Astrocyte (in vitro differentiated cells and primary cell): ENCODE measurements around the gene RPS6KA2. TPM values are rescaled to one million over a fixed set of nuclear protein-coding genes. Genes with fewer than 3 reads are reported as not detected.
A peak's percentile ranks its signal among the peaks of the same experiment; 100 is the strongest.

Source experiments
- DNase-seq: peaks from one replicate; pipeline ENCODE4 v3.0.0-alpha.2; 2010; ENCODE audit warnings: low read depth
- FAIRE-seq: peaks from 2 replicates; lab custom pipeline; 2011; peaks lifted over from hg19 to GRCh38; lab: Jason Lieb, UNC
- H2AFZ ChIP-seq: 2 replicates; pipeline ENCODE4 v1.6.0; 2012; ENCODE audit warnings: low read depth, low read length, inconsistent platforms
- H3K27ac ChIP-seq: 2 replicates; pipeline ENCODE4 v1.5.1; 2011; ENCODE audit warnings: low read depth, low read length, inconsistent platforms
- H3K27me3 ChIP-seq: 2 replicates; pipeline ENCODE4 v1.6.0; 2011; ENCODE audit warnings: low read length, inconsistent platforms; ENCODE audit not compliant: insufficient read depth
- H3K36me3 ChIP-seq: 2 replicates; pipeline ENCODE4 v1.5.1; 2011; ENCODE audit warnings: low read length, inconsistent platforms; ENCODE audit not compliant: insufficient read depth
- H3K4me1 ChIP-seq: 2 replicates; pipeline ENCODE4 v1.5.1; 2011; ENCODE audit warnings: low read length, inconsistent platforms; ENCODE audit not compliant: insufficient read depth
- H3K4me2 ChIP-seq: 2 replicates; pipeline ENCODE4 v1.6.0; 2012; ENCODE audit warnings: low read length, inconsistent platforms
- H3K4me3 ChIP-seq: 2 replicates; pipeline ENCODE4 v1.5.1; 2011; ENCODE audit warnings: low read depth, mild to moderate bottlenecking, low read length, inconsistent platforms; ENCODE audit not compliant: insufficient read depth
- H3K79me2 ChIP-seq: 2 replicates; pipeline ENCODE4 v1.6.0; 2012; ENCODE audit warnings: mild to moderate bottlenecking, low read length, inconsistent platforms; ENCODE audit not compliant: insufficient read depth
- H3K9ac ChIP-seq: 2 replicates; pipeline ENCODE4 v1.6.0; 2012; ENCODE audit warnings: mild to moderate bottlenecking, low read length, inconsistent platforms
- H3K9me3 ChIP-seq: 2 replicates; pipeline ENCODE4 v1.5.1; 2012; ENCODE audit warnings: low read depth, mild to moderate bottlenecking, low read length, inconsistent platforms; ENCODE audit not compliant: insufficient read depth
- H4K20me1 ChIP-seq: 2 replicates; pipeline ENCODE4 v1.6.0; 2012; ENCODE audit warnings: low read length, inconsistent platforms; ENCODE audit not compliant: insufficient read depth
- H3K27ac Mint-ChIP-seq: one replicate; pipeline ENCODE4 v1.8.0; 2021; ENCODE audit warnings: mild to moderate bottlenecking, mixed read lengths; ENCODE audit not compliant: unreplicated experiment
- H3K27me3 Mint-ChIP-seq: one replicate; pipeline ENCODE4 v1.8.0; 2021; ENCODE audit warnings: low read depth, mixed read lengths; ENCODE audit not compliant: unreplicated experiment
- H3K36me3 Mint-ChIP-seq: one replicate; pipeline ENCODE4 v1.8.0; 2021; ENCODE audit warnings: low read depth, mixed read lengths; ENCODE audit not compliant: unreplicated experiment
- H3K4me1 Mint-ChIP-seq: one replicate; pipeline ENCODE4 v1.8.0; 2021; ENCODE audit warnings: low read depth, mixed read lengths; ENCODE audit not compliant: unreplicated experiment
- H3K4me3 Mint-ChIP-seq: one replicate; pipeline ENCODE4 v1.8.0; 2021; ENCODE audit warnings: mild to moderate bottlenecking, moderate library complexity, mixed read lengths; ENCODE audit not compliant: unreplicated experiment
- H3K9me3 Mint-ChIP-seq: one replicate; pipeline ENCODE4 v1.8.0; 2021; ENCODE audit warnings: mild to moderate bottlenecking, mixed read lengths; ENCODE audit not compliant: unreplicated experiment
- EZH2 ChIP-seq: IDR thresholded peaks from 2 replicates; pipeline ENCODE4 v1.6.1; 2012; ENCODE audit warnings: mild to moderate bottlenecking, low read length, inconsistent platforms; ENCODE audit not compliant: insufficient read depth
- total RNA-seq: library from RNA; stranded (reverse); gene quantifications from 2 replicates; pipeline ENCODE4 v1.2.1, GENCODE V29; 2021
- TF ChIP-seq, protein P1 (sequence below): IDR thresholded peaks from 2 replicates; pipeline ENCODE4 v1.5.1; 2011; ENCODE audit warnings: low read depth, mild to moderate bottlenecking, inconsistent platforms, low read length, moderate library complexity; ENCODE audit not compliant: insufficient read depth

RPS6KA2 gene
- total RNA-seq, 1 donor from 2014 or later = 33.5 TPM

GRCh38 chr6:166579237-166579850 is 47.7 kb downstream of the RPS6KA2 start:
- FAIRE-seq = no peak
- Histone ChIP-seq H3K36me3 (no peaks in the 10 kb centered on the region), H3K27ac (no peak overlapping the region), H3K9me3 (no peaks in the 10 kb centered on the region), H3K9ac (no peak overlapping the region), H3K4me2 (no peak overlapping the region), H2AFZ (no peak overlapping the region), H4K20me1 (no peaks in the 10 kb centered on the region), H3K4me3 (no peak overlapping the region), H3K79me2 (peaks cover 32% of the 10 kb centered on the region), H3K27me3 (no peaks in the 10 kb centered on the region), H3K4me1 (no peaks in the 10 kb centered on the region)
- DNase-seq = no peak
- peaks cover 16% of the 10 kb centered on the region for H3K4me1 Mint-ChIP-seq
- no peak for TF ChIP-seq EZH2
- TF ChIP-seq, protein P1, sequence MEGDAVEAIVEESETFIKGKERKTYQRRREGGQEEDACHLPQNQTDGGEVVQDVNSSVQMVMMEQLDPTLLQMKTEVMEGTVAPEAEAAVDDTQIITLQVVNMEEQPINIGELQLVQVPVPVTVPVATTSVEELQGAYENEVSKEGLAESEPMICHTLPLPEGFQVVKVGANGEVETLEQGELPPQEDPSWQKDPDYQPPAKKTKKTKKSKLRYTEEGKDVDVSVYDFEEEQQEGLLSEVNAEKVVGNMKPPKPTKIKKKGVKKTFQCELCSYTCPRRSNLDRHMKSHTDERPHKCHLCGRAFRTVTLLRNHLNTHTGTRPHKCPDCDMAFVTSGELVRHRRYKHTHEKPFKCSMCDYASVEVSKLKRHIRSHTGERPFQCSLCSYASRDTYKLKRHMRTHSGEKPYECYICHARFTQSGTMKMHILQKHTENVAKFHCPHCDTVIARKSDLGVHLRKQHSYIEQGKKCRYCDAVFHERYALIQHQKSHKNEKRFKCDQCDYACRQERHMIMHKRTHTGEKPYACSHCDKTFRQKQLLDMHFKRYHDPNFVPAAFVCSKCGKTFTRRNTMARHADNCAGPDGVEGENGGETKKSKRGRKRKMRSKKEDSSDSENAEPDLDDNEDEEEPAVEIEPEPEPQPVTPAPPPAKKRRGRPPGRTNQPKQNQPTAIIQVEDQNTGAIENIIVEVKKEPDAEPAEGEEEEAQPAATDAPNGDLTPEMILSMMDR = no peak
- no peak overlapping the region for H3K4me3 Mint-ChIP-seq
- peaks cover 12% of the 10 kb centered on the region for H3K36me3 Mint-ChIP-seq
- no peak overlapping the region for H3K27ac Mint-ChIP-seq
- no peaks in the 10 kb centered on the region for H3K27me3 Mint-ChIP-seq
- peaks cover 6% of the 10 kb centered on the region for H3K9me3 Mint-ChIP-seq

DNA sequence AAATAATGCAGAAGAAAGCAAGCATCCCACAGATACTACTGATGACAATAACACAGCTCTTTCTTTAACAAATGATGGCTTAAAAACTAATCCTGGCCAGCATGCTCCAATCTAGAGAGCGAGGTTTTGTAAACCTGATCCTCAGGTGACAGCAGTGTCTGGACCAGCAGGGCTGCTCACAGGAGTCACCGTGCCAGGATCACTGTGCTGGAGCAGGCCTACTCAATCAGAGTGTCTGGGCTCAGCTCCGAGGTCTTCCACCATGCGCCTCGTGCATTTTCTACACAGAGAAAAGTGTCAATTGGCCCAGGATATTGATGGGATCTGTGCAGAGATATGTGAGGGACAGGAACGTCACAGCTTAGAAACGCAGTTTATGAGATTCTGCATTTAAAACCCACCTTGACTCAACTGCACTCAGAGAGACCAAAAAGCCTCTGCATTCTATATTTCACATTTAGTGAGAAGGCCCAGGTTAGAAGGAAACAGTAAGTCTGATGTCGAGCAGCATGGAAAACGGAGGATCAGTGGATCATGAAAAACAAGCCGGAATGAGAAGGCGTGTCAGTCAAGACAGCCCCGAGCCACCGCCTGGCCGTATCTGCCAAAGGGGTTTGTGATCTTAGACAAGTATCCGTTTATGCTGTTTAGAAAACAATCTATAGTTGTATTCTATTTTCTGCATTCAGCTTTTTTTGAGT is 48.4 kb downstream of the RPS6KA2 start:
- Mint-ChIP-seq H3K4me3 (no peak overlapping the region), H3K27ac (no peak overlapping the region), H3K36me3 (peaks cover 12% of the 10 kb centered on the region), H3K27me3 (no peaks in the 10 kb centered on the region), H3K4me1 (peaks cover 15% of the 10 kb centered on the region), H3K9me3 (peaks cover 6% of the 10 kb centered on the region)
- H3K9ac ChIP-seq = no peak overlapping the region
- no peak overlapping the region for H3K4me3 ChIP-seq
- DNase-seq (no peak), FAIRE-seq (no peak)
- no peaks in the 10 kb centered on the region for H4K20me1 ChIP-seq
- no peak overlapping the region for H3K27ac ChIP-seq
- H3K4me2 ChIP-seq = no peak overlapping the region
- H3K79me2 ChIP-seq = peaks cover 33% of the 10 kb centered on the region
- no peak for TF ChIP-seq EZH2
- TF ChIP-seq, protein P1 = no peak
- H2AFZ ChIP-seq = no peak overlapping the region
- no peaks in the 10 kb centered on the region for H3K4me1 ChIP-seq
- no peaks in the 10 kb centered on the region for H3K9me3 ChIP-seq
- no peaks in the 10 kb centered on the region for H3K36me3 ChIP-seq
- H3K27me3 ChIP-seq = no peaks in the 10 kb centered on the region

DNA sequence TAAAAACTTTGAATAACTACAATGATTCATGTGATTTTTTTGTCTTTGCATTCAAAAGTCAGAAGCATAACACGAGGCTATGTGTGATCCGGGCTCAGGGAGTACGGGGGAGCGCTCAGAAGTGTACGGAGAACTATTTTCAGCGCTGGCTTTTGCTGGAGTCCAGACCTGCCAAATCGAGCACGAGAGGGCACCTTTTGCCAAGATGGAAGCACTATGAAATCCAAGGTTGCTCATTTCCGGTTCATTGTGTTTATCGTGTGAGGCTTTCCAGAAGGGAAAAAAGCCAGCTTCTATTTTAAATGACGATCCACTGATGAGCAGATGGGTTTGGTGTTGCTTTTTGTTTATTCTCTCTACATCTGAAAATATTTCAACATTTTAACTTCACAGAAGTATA is 51.8 kb downstream of the RPS6KA2 start:
- H3K9me3 ChIP-seq = no peaks in the 10 kb centered on the region
- H3K27me3 ChIP-seq = no peaks in the 10 kb centered on the region
- Mint-ChIP-seq H3K9me3 (peaks cover 6% of the 10 kb centered on the region), H3K27me3 (no peaks in the 10 kb centered on the region), H3K27ac (no peak overlapping the region), H3K4me1 (peaks cover 28% of the 10 kb centered on the region), H3K36me3 (peaks cover 12% of the 10 kb centered on the region), H3K4me3 (no peak overlapping the region)
- H3K27ac ChIP-seq = no peak overlapping the region
- DNase-seq = no peak
- no peak overlapping the region for H3K4me3 ChIP-seq
- peaks cover 17% of the 10 kb centered on the region for H3K4me1 ChIP-seq
- no peak overlapping the region for H3K9ac ChIP-seq
- no peak for TF ChIP-seq EZH2
- TF ChIP-seq, protein P1 = no peak
- H3K79me2 ChIP-seq = peaks cover 42% of the 10 kb centered on the region
- H3K36me3 ChIP-seq = no peaks in the 10 kb centered on the region
- H4K20me1 ChIP-seq = peaks cover 9% of the 10 kb centered on the region
- no peak overlapping the region for H2AFZ ChIP-seq
- no peak for FAIRE-seq
- peak overlapping the region; percentile 39 for H3K4me2 ChIP-seq
